ENCODE measurements around the gene ATRN. TPM values are rescaled to one million over a fixed set of nuclear protein-coding genes. Genes with fewer than 3 reads are reported as not detected.

Gene ATRN
- total RNA-seq, 2 donors from 2014 or later: 17.0 to 23.1 TPM

GRCh38 chr20:3432844-3433243 is 38.0 kb upstream of the ATRN start:
- Histone ChIP-seq H3K36me3 (no peaks in the 10 kb centered on the region), H3K27ac (no peak overlapping the region), H3K27me3 (peaks cover 21% of the 10 kb centered on the region), H3K9me3 (no peaks in the 10 kb centered on the region), H3K4me1 (peaks cover 5% of the 10 kb centered on the region), H3K9ac (ENCODE audit: low read depth in 2 of 2, low read length in 2 of 2) (no peak overlapping the region), H3K4me3 (no peak overlapping the region)
- no peak for DNase-seq
- no peak for TF ChIP-seq CTCF (IDR thresholded peaks at IDR 0.05)
- intact Hi-C loops (cut with DNase I): no loop called here

- H3K9ac ChIP-seq (ENCODE audit: low read depth in 2 of 2, low read length in 2 of 2): no peak overlapping the region
- no peak overlapping the region for H3K4me3 ChIP-seq
- H3K4me1 ChIP-seq: peaks cover 5% of the 10 kb centered on the region
- peaks cover 21% of the 10 kb centered on the region for H3K27me3 ChIP-seq
- TF ChIP-seq CTCF (IDR thresholded peaks at IDR 0.05): no peak
- no peaks in the 10 kb centered on the region for H3K9me3 ChIP-seq
- no peak overlapping the region for H3K27ac ChIP-seq
- DNase-seq: no peak
- intact Hi-C loops (cut with DNase I): no loop called here
- no peaks in the 10 kb centered on the region for H3K36me3 ChIP-seq
These were observed 37.1 kb upstream of the ATRN start for GRCh38 chr20:3433744-3434143.

GRCh38 chr20:3434232-3434631 is 36.6 kb upstream of the ATRN start:
- intact Hi-C loops (cut with DNase I): no loop called here
- TF ChIP-seq CTCF (IDR thresholded peaks at IDR 0.05): no peak
- H3K4me3 ChIP-seq: no peak overlapping the region
- no peaks in the 10 kb centered on the region for H3K9me3 ChIP-seq
- H3K27me3 ChIP-seq: peaks cover 21% of the 10 kb centered on the region
- no peaks in the 10 kb centered on the region for H3K36me3 ChIP-seq
- no peak overlapping the region for H3K27ac ChIP-seq
- no peak overlapping the region for H3K9ac ChIP-seq (ENCODE audit: low read depth in 2 of 2, low read length in 2 of 2)
- H3K4me1 ChIP-seq: peaks cover 5% of the 10 kb centered on the region
- DNase-seq: no peak

- peaks cover 18% of the 10 kb centered on the region for H3K27me3 ChIP-seq
- H3K9ac ChIP-seq (ENCODE audit: low read depth in 2 of 2, low read length in 2 of 2): no peak overlapping the region
- H3K4me3 ChIP-seq: no peak overlapping the region
- no peak for TF ChIP-seq CTCF (IDR thresholded peaks at IDR 0.05)
- peaks cover 5% of the 10 kb centered on the region for H3K4me1 ChIP-seq
- no peak overlapping the region for H3K27ac ChIP-seq
- H3K36me3 ChIP-seq: no peaks in the 10 kb centered on the region
- intact Hi-C loops (cut with DNase I): no loop called here
- H3K9me3 ChIP-seq: no peaks in the 10 kb centered on the region
- DNase-seq: no peak
These were observed 33.8 kb upstream of the ATRN start for GRCh38 chr20:3436864-3437574.

- no peak for TF ChIP-seq CTCF (IDR thresholded peaks at IDR 0.05)
- Histone ChIP-seq H3K27me3 (peaks cover 3% of the 10 kb centered on the region), H3K9me3 (no peaks in the 10 kb centered on the region), H3K4me1 (no peaks in the 10 kb centered on the region), H3K4me3 (no peak overlapping the region), H3K36me3 (no peaks in the 10 kb centered on the region), H3K27ac (no peak overlapping the region), H3K9ac (ENCODE audit: low read depth in 2 of 2, low read length in 2 of 2) (no peak overlapping the region)
- intact Hi-C loops (cut with DNase I): no loop called here
- no peak for DNase-seq
These were observed 24.0 kb upstream of the ATRN start for GRCh38 chr20:3446779-3447178.
